ENCODE data around the gene LGALS1. TPM values are rescaled to one million over a fixed set of nuclear protein-coding genes. Genes with fewer than 3 reads are reported as not detected.

Gene LGALS1
- total RNA-seq, 1 donor from 2014 or later = 50.7 TPM

GRCh38 chr22:37696657-37697537 lies 21.5 kb downstream of the LGALS1 start, which contains the start of gene TRIOBP:
Gene TRIOBP, plus strand, starts transcription at chr22:37697048. Its CDS starts 4,318 bp downstream, at chr22:37701366.
- Mint-ChIP-seq H3K4me1 (ENCODE audit: low read depth, unreplicated experiment) (peaks cover 2% of the 10 kb centered on the region), H3K27me3 (ENCODE audit: unreplicated experiment) (no peaks in the 10 kb centered on the region), H3K9me3 (ENCODE audit: unreplicated experiment) (peaks cover 1% of the 10 kb centered on the region), H3K4me3 (ENCODE audit: unreplicated experiment) (peak within 1 kb of the TSS; percentile 97), H3K36me3 (ENCODE audit: unreplicated experiment) (no peaks in the 10 kb centered on the region), H3K27ac (ENCODE audit: unreplicated experiment) (peak within 1 kb of the TSS; percentile 96)
- DNase-seq = peak; percentile 99
- TF ChIP-seq CTCF (IDR thresholded peaks at IDR 0.05; ENCODE audit: partially characterized antibody, unreplicated experiment) = peak; percentile 61

- Mint-ChIP-seq H3K27me3 (ENCODE audit: unreplicated experiment) (no peaks in the 10 kb centered on the region), H3K9me3 (ENCODE audit: unreplicated experiment) (peaks cover 1% of the 10 kb centered on the region)
- no peak for DNase-seq
Measured at GRCh38 chr22:37697538-37697835, 22.1 kb downstream of the LGALS1 start.

GRCh38 chr22:37701141-37701786 lies 25.8 kb downstream of the LGALS1 start:
- Mint-ChIP-seq H3K27me3 (ENCODE audit: unreplicated experiment) (peaks cover 6% of the 10 kb centered on the region), H3K27ac (ENCODE audit: unreplicated experiment) (no peak overlapping the region), H3K4me1 (ENCODE audit: low read depth, unreplicated experiment) (no peaks in the 10 kb centered on the region), H3K36me3 (ENCODE audit: unreplicated experiment) (no peaks in the 10 kb centered on the region), H3K4me3 (ENCODE audit: unreplicated experiment) (no peak overlapping the region), H3K9me3 (ENCODE audit: unreplicated experiment) (peaks cover 4% of the 10 kb centered on the region)
- TF ChIP-seq CTCF (IDR thresholded peaks at IDR 0.05; ENCODE audit: partially characterized antibody, unreplicated experiment) = no peak
- no peak for DNase-seq

More at GRCh38 chr22:37697538-37697835, 22.1 kb downstream of the LGALS1 start:
- TF ChIP-seq CTCF (IDR thresholded peaks at IDR 0.05; ENCODE audit: partially characterized antibody, unreplicated experiment) = no peak
- Mint-ChIP-seq H3K4me1 (ENCODE audit: low read depth, unreplicated experiment) (peaks cover 2% of the 10 kb centered on the region), H3K27ac (ENCODE audit: unreplicated experiment) (peak overlapping the region; percentile 96), H3K36me3 (ENCODE audit: unreplicated experiment) (no peaks in the 10 kb centered on the region), H3K4me3 (ENCODE audit: unreplicated experiment) (peak overlapping the region; percentile 97)

- TF ChIP-seq CTCF (IDR thresholded peaks at IDR 0.05; ENCODE audit: partially characterized antibody, unreplicated experiment) = no peak
Measured at GRCh38 chr22:37703906-37704305, 28.5 kb downstream of the LGALS1 start.

GRCh38 chr22:37704645-37705044 lies 29.2 kb downstream of the LGALS1 start:
- Mint-ChIP-seq H3K4me3 (ENCODE audit: unreplicated experiment) (no peak overlapping the region), H3K27ac (ENCODE audit: unreplicated experiment) (no peak overlapping the region), H3K27me3 (ENCODE audit: unreplicated experiment) (peaks cover 6% of the 10 kb centered on the region), H3K36me3 (ENCODE audit: unreplicated experiment) (no peaks in the 10 kb centered on the region), H3K9me3 (ENCODE audit: unreplicated experiment) (peaks cover 3% of the 10 kb centered on the region), H3K4me1 (ENCODE audit: low read depth, unreplicated experiment) (no peaks in the 10 kb centered on the region)
- no peak for DNase-seq
- no peak for TF ChIP-seq CTCF (IDR thresholded peaks at IDR 0.05; ENCODE audit: partially characterized antibody, unreplicated experiment)

More at GRCh38 chr22:37703906-37704305, 28.5 kb downstream of the LGALS1 start:
- no peaks in the 10 kb centered on the region for H3K36me3 Mint-ChIP-seq (ENCODE audit: unreplicated experiment)
- no peak overlapping the region for H3K4me3 Mint-ChIP-seq (ENCODE audit: unreplicated experiment)
- H3K9me3 Mint-ChIP-seq (ENCODE audit: unreplicated experiment) = peaks cover 3% of the 10 kb centered on the region
- H3K27me3 Mint-ChIP-seq (ENCODE audit: unreplicated experiment) = peaks cover 6% of the 10 kb centered on the region
- H3K4me1 Mint-ChIP-seq (ENCODE audit: low read depth, unreplicated experiment) = no peaks in the 10 kb centered on the region
- no peak for DNase-seq
- H3K27ac Mint-ChIP-seq (ENCODE audit: unreplicated experiment) = no peak overlapping the region
